GM13977 (cell line): Measurements from ENCODE around the gene AGAP1.

Experiments
- DNase-seq: peaks from one replicate; pipeline ENCODE4 v3.0.0; 2012; ENCODE audit warnings: low spot score
- in situ Hi-C: fragments of 300-500 bp; cut with MboI; formaldehyde crosslinking; loops from one replicate; pipeline ENCODE4 v1.12.0; 2022; ENCODE audit warnings: low sequenced_read_pairs, low pct_unique_long_range_greater_than_20kb, mixed read lengths, inconsistent platforms; ENCODE audit not compliant: unreplicated experiment
- TF ChIP-seq, protein P1 (sequence below): IDR thresholded peaks from 2 replicates; pipeline ENCODE4 v1.5.1; 2012; ENCODE audit warnings: mild to moderate bottlenecking, control low read depth; ENCODE audit not compliant: insufficient read depth; ENCODE audit errors: extremely low read depth, missing control alignments

Gene AGAP1

DNA sequence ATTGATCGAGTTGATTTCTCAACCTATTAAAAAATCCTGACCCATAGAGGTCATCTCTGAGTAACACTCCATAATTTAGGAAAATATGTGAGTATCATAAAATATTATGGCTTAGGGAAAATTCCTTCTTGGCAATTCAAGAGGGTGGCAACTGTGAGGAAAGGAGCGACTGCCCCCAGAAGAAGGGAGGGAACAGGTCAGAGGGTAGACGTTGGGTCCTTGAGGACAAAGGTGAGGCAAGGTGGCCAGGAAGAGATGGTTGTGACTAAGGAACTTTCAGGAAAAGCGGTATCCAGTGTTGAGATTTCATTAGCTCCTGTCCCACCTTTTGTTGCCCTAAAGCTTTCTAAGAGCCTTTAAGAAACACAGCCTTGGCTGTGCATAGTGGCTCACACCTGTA lies 10.5 kb upstream of the AGAP1 start:
- TF ChIP-seq, protein P1, sequence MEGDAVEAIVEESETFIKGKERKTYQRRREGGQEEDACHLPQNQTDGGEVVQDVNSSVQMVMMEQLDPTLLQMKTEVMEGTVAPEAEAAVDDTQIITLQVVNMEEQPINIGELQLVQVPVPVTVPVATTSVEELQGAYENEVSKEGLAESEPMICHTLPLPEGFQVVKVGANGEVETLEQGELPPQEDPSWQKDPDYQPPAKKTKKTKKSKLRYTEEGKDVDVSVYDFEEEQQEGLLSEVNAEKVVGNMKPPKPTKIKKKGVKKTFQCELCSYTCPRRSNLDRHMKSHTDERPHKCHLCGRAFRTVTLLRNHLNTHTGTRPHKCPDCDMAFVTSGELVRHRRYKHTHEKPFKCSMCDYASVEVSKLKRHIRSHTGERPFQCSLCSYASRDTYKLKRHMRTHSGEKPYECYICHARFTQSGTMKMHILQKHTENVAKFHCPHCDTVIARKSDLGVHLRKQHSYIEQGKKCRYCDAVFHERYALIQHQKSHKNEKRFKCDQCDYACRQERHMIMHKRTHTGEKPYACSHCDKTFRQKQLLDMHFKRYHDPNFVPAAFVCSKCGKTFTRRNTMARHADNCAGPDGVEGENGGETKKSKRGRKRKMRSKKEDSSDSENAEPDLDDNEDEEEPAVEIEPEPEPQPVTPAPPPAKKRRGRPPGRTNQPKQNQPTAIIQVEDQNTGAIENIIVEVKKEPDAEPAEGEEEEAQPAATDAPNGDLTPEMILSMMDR, result no peak
- in situ Hi-C loops, result no loop called here
- no peak for DNase-seq

DNA sequence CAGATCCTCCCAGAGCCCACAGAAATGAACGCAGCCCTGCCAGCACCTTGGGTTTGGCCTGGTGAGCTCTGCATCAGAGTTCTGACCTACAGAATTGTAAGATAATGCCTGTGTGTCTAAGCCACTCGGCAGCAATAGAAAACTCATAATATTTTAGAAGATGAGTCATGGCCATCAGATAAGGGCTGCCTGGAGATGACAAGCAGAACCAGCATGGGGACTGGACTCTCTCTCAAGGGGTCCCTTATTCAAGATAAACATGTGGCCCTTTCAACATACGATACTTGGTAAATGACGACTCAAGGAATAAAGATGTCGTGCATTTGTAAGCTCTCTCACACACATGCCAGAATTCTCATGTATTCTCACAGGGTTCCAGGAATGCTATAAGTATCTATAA lies 8.5 kb upstream of the AGAP1 start:
- in situ Hi-C loops, result no loop called here
- no peak for DNase-seq
- TF ChIP-seq, protein P1, result no peak

DNA sequence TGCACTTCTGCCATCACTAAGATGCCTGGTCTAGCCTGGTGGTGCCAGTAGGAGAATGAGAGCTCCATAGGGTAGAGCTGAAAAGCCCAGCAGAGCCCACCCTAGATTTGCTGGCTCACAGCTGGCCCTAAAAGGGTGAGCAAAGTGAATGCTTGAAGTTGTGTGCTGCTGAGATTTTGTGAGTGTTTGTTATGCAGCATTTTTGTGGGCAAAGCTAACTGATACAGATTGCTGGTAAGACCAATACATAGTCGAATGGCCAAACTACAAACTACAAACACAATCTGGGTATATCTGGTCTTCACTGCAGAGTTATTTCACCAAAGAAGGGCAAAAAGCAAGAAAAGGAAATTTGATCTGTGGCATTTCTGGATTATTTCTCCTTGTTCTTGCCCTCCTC lies 7.1 kb upstream of the AGAP1 start:
- DNase-seq, result no peak
- in situ Hi-C loops, result no loop called here
- TF ChIP-seq, protein P1, result no peak

DNA sequence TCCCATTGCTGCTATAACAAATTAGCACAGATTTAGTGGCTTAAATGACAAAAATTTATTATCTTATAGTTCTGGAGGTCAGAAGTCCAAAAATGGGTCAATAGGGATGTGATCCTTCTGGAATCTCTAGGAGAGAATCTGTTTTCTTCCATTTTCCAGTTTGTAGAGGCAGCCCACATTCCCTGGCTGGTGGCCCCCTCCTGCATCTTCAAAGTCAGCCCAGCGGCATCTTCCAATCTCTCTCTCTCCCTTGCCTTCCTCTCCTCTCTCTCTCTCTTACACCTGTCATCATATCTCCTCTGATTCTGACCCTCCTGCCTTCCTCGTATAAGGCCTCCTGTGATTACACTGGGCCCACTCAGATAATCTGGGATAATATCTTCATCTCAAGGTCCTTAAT lies 3.9 kb upstream of the AGAP1 start:
- in situ Hi-C loops, result no loop called here
- no peak for DNase-seq

DNA sequence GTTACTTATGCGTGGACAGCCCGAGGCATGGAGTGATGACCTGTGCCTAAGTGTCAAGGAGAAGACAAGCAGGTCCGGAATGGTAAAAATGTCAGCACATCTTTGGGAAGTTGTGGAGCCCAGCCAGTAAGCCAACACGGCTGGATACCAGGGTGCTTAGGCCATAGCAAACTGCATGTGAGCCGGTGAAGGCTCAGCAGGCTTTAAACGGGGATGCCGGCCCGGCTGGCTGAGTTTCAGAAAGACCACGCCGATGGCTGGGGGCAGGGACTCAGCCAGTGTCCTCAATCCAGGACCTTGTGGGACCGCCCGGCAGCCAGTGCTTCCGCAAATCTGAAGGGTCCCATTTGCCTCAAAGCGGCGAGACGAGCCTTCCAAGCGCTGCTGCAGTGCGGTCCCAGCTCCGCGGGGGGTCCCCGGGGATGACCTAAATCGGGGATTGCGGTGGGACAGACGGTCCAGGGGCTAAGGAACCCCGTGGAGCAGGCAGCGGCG lies 946 bp upstream of the AGAP1 start:
- DNase-seq, result no peak
- TF ChIP-seq, protein P1, result no peak
- in situ Hi-C loops, result no loop called here

More for the DNA sequence above, 3.9 kb upstream of the AGAP1 start:
- TF ChIP-seq, protein P1, result no peak

DNA sequence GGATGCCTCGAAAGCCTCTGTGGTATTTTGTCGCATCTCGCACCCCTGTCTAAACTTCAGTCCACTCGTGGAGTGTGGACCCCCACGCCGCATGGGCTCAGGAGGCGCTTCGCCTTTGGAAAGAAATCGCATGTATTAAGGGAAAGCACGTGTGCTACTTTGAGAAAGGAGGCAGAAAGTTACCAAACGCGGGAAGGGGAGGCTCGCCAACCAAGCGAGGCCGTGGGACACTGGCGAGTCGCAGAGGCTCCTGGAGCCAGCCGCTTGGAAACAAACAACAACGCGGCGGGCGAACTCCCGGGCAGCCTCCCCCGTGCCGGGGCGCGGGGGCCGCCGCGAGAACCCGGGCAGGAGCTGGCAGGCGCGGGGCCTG lies 455 bp upstream of the AGAP1 start:
- TF ChIP-seq, protein P1, result no peak
- in situ Hi-C loops, result no loop called here
- no peak for DNase-seq
